A549 (cell line): ENCODE results near the gene DNAH1. TPM values are rescaled to one million over a fixed set of nuclear protein-coding genes. Genes with fewer than 3 reads are reported as not detected.

ENCODE experiments used
- ATAC-seq, 2 experiments: fragments of 200-7000 bp in 1 of 2; fragments of >200 bp in 1 of 2; cut with Nextera tagmentation in 1 of 2; cut with Tn5 transposase in 1 of 2; 3 replicates each; pipeline versions ENCODE4 v1.8.0 to v1.9.1; 2018 to 2020; ENCODE audit warnings: mild to moderate bottlenecking in 1 of 2, moderate library complexity in 1 of 2
- CTCF ChIA-PET: fragments of 300-600 bp; sonication (Branson Sonifier 250); formaldehyde crosslinking; extraction: SDS; loops from one replicate; lab custom pipeline; 2021; ENCODE audit warnings: antibody characterized with exemption, inconsistent platforms; lab: Yijun Ruan, JAX
- POLR2A ChIA-PET: fragments of 350-600 bp; formaldehyde crosslinking; extraction: SDS; loops from one replicate; lab custom pipeline; 2021; ENCODE audit warnings: antibody characterized with exemption, inconsistent platforms; lab: Yijun Ruan, JAX
- DNase-seq, 2 experiments: peaks; one replicate each; pipeline versions ENCODE4 v3.0.0 to v3.0.0-alpha.2; 2011 to 2016; ENCODE audit warnings: low read depth in 1 of 2, low spot score in 1 of 2
- FAIRE-seq: peaks from 2 replicates; lab custom pipeline; 2011; peaks lifted over from hg19 to GRCh38; lab: Jason Lieb, UNC
- H3K27ac ChIP-seq, 2 experiments: fragments of >200 bp; sonication (Bioruptor Twin); formaldehyde crosslinking; 3 replicates each; pipeline ENCODE4 v1.5.1; 2016 to 2017
- H3K4me1 ChIP-seq: fragments of >200 bp; sonication (Bioruptor Twin); formaldehyde crosslinking; 3 replicates; pipeline ENCODE4 v1.6.1; 2016
- H3K4me2 ChIP-seq: fragments of >200 bp; sonication (Bioruptor Twin); formaldehyde crosslinking; 3 replicates; pipeline ENCODE4 v1.6.1; 2016
- H3K4me3 ChIP-seq: fragments of >200 bp; sonication (Bioruptor Twin); formaldehyde crosslinking; 3 replicates; pipeline ENCODE4 v1.5.1; 2016
- H3K9me3 ChIP-seq: fragments of >200 bp; sonication (Bioruptor Twin); formaldehyde crosslinking; 3 replicates; pipeline ENCODE4 v1.6.1; 2016
- ATOH8 ChIP-seq: fragments of 250-450 bp; sonication (Bioruptor Pico); IDR thresholded peaks from 2 replicates; pipeline ENCODE4 v1.5.0; 2020; ENCODE audit warnings: low read depth, mild to moderate bottlenecking, moderate library complexity
- BCL3 ChIP-seq: fragments of >200 bp; sonication (Bioruptor Twin); formaldehyde crosslinking; IDR thresholded peaks from 3 replicates; pipeline ENCODE4 v1.6.1; 2016
- BHLHE40 ChIP-seq: IDR thresholded peaks from 2 replicates; pipeline ENCODE4 v1.6.1; 2012; ENCODE audit warnings: low read depth, low read length, inconsistent platforms
- CBX2 ChIP-seq: fragments of 200-600 bp; sonication (generic); IDR thresholded peaks from 2 replicates; pipeline ENCODE4 v1.6.1; 2016; ENCODE audit warnings: low read depth, mild to moderate bottlenecking, borderline replicate concordance
- CHD4 ChIP-seq: fragments of 200-600 bp; sonication (generic); IDR thresholded peaks from 2 replicates; pipeline ENCODE4 v1.6.1; 2016; ENCODE audit warnings: antibody characterized with exemption, mild to moderate bottlenecking, borderline replicate concordance
- CTCF ChIP-seq: fragments of >200 bp; sonication (Bioruptor Twin); formaldehyde crosslinking; IDR thresholded peaks from 3 replicates; pipeline ENCODE4 v1.5.1; 2016
- E2F6 ChIP-seq: IDR thresholded peaks from 2 replicates; pipeline ENCODE4 v1.6.1; 2012; ENCODE audit warnings: low read depth, borderline replicate concordance
- EHF ChIP-seq: fragments of 250-450 bp; sonication (Bioruptor Pico); IDR thresholded peaks from 2 replicates; pipeline ENCODE4 v1.5.0; 2020; ENCODE audit warnings: mild to moderate bottlenecking
- ESRRA ChIP-seq: fragments of 150-350 bp; IDR thresholded peaks from 2 replicates; pipeline ENCODE4 v1.6.1; 2014; ENCODE audit warnings: mild to moderate bottlenecking, low read length, borderline replicate concordance
- FOXS1 ChIP-seq: fragments of 250-450 bp; sonication (Bioruptor Pico); IDR thresholded peaks from 2 replicates; pipeline ENCODE4 v1.5.0; 2020; ENCODE audit warnings: mild to moderate bottlenecking, moderate library complexity
- HES2 ChIP-seq: fragments of >200 bp; sonication (Bioruptor Twin); formaldehyde crosslinking; IDR thresholded peaks from 2 replicates; pipeline ENCODE4 v1.6.1; 2016
- HEYL ChIP-seq: fragments of 250-450 bp; sonication (Bioruptor Pico); IDR thresholded peaks from 2 replicates; pipeline ENCODE4 v1.8.0; 2021; ENCODE audit warnings: mild to moderate bottlenecking, moderate library complexity
- HOXA7 ChIP-seq: fragments of 250-450 bp; sonication (Bioruptor Pico); IDR thresholded peaks from 2 replicates; pipeline ENCODE4 v1.5.0; 2020; ENCODE audit warnings: mild to moderate bottlenecking, moderate library complexity
- HOXB5 ChIP-seq: fragments of 250-450 bp; sonication (Bioruptor Pico); IDR thresholded peaks from 2 replicates; pipeline ENCODE4 v1.5.0; 2020; ENCODE audit warnings: mild to moderate bottlenecking, moderate library complexity
- JUN ChIP-seq, 2 experiments: fragments of >200 bp; sonication (Bioruptor Twin); formaldehyde crosslinking; IDR thresholded peaks; 2 replicates in 1 of 2; 3 replicates in 1 of 2; pipeline ENCODE4 v1.6.1; 2016 to 2017
- KDM1A ChIP-seq: fragments of 200-600 bp; sonication (generic); IDR thresholded peaks from 2 replicates; pipeline ENCODE4 v1.6.1; 2016; ENCODE audit warnings: low read depth, mild to moderate bottlenecking
- MAFK ChIP-seq: fragments of 450-650 bp; IDR thresholded peaks from 2 replicates; pipeline ENCODE4 v1.6.1; 2014; ENCODE audit not compliant: partially characterized antibody
- MAX ChIP-seq: IDR thresholded peaks from 2 replicates; pipeline ENCODE4 v1.6.1; 2012
- MAZ ChIP-seq: fragments of 150-350 bp; IDR thresholded peaks from 2 replicates; pipeline ENCODE4 v1.6.1; 2014; ENCODE audit warnings: antibody characterized with exemption, low read depth, low read length, borderline replicate concordance
- MYC ChIP-seq: IDR thresholded peaks from 2 replicates; pipeline ENCODE4 v1.6.1; 2012; ENCODE audit warnings: mild to moderate bottlenecking, inconsistent platforms, low read length, improper control_type of control experiment, borderline replicate concordance
- RAD21 ChIP-seq, 2 experiments: fragments of >200 bp in 1 of 2; sonication (Bioruptor Twin) in 1 of 2; formaldehyde crosslinking in 1 of 2; IDR thresholded peaks in 1 of 2; conservative IDR thresholded peaks in 1 of 2; 2 replicates in 1 of 2; 3 replicates in 1 of 2; pipeline ENCODE4 v1.6.1; 2012 to 2018; ENCODE audit warnings: inconsistent platforms in 1 of 2
- RARB ChIP-seq: fragments of 250-450 bp; sonication (Bioruptor Pico); IDR thresholded peaks from 2 replicates; pipeline ENCODE4 v1.8.0; 2021; ENCODE audit warnings: mild to moderate bottlenecking, moderate library complexity
- RCOR1 ChIP-seq: fragments of 150-350 bp; IDR thresholded peaks from 2 replicates; pipeline ENCODE4 v1.6.1; 2014; ENCODE audit warnings: antibody characterized with exemption, low read length, low read depth
- REST ChIP-seq: fragments of 200-600 bp; sonication (generic); IDR thresholded peaks from 2 replicates; pipeline ENCODE4 v1.6.1; 2016; ENCODE audit warnings: antibody characterized with exemption, mild to moderate bottlenecking, moderate library complexity
- SMC3 ChIP-seq: fragments of >200 bp; sonication (Bioruptor Twin); formaldehyde crosslinking; IDR thresholded peaks from 3 replicates; pipeline ENCODE4 v1.6.1; 2018; ENCODE audit warnings: inconsistent platforms
- TP53 ChIP-seq: fragments of 250-450 bp; sonication (Bioruptor Pico); IDR thresholded peaks from 2 replicates; pipeline ENCODE4 v1.5.0; 2021; ENCODE audit warnings: mild to moderate bottlenecking, moderate library complexity
- ZFP36 ChIP-seq: fragments of 450-650 bp; IDR thresholded peaks from 2 replicates; pipeline ENCODE4 v1.6.1; 2014; ENCODE audit warnings: borderline replicate concordance; ENCODE audit not compliant: partially characterized antibody
- WGBS: methylation state at CpG from one replicate; pipeline ENCODE4 v1.1.6; 2017; ENCODE audit errors: missing lambda C conversion rate; 5-methylcytosine and 5-hydroxymethylcytosine counted together
- polyA plus RNA-seq, 4 experiments: library from polyadenylated mRNA; depleted of rRNA in 3 of 4; stranded (reverse); fragments of >200 nt; fragmentation: RNase III in 1 of 4; extraction: RNeasy Plus Mini Kit Qiagen cat#74134 plus additional on column Dnase treatment in 1 of 4; gene quantifications; 2 replicates in 3 of 4; 3 replicates in 1 of 4; pipeline ENCODE4 v1.2.3, GENCODE V29; 2011 to 2017

Gene DNAH1
- polyA plus RNA-seq, 2 of the 4 experiments (the other 2 are of a cell fraction): 0.65 to 1.6 TPM

- Histone ChIP-seq H3K4me1 (no peaks in the 10 kb centered on the region), H3K4me2 (no peak overlapping the region), H3K27ac (no peak overlapping the region), H3K4me3 (no peak overlapping the region), H3K9me3 (no peaks in the 10 kb centered on the region)
- WGBS: 82% methylated on average over 6 of the region's 6 CpGs
- no peak for FAIRE-seq
- ChIA-PET POLR2A (no interaction called here), CTCF (interaction anchor here (20.8 kb wide), 1 partner anchor 14 kb away, joined by 351 read pairs; the partner anchor contains the start of genes SEMA3G and TNNC1)
- no peak for TF ChIP-seq HOXB5 (CRISPR knock-in tag)
- TF ChIP-seq EHF (CRISPR knock-in tag): no peak
- TF ChIP-seq CBX2: no peak
- TF ChIP-seq RARB (CRISPR knock-in tag): no peak
- no peak for TF ChIP-seq HOXA7 (CRISPR knock-in tag)
- TF ChIP-seq TP53 (CRISPR knock-in tag): no peak
- no peak for TF ChIP-seq MAZ
- no peak for TF ChIP-seq ZFP36
- TF ChIP-seq MAX: no peak
- TF ChIP-seq MYC: no peak
- no peak for TF ChIP-seq E2F6
- no peak for TF ChIP-seq KDM1A
- TF ChIP-seq, all 56 proteins: peak for 0
- DNase-seq (no peak), ATAC-seq (no peak)
Measured at GRCh38 chr3:52433996-52434479, 117.9 kb downstream of the DNAH1 start.

- DNase-seq: no peak
- no peak for ATAC-seq
- TF ChIP-seq ESRRA (no peak), HEYL (CRISPR knock-in tag) (no peak), HES2 (no peak), JUN (IDR thresholded peaks at IDR 0.05) (no peak), RARB (CRISPR knock-in tag) (no peak), BHLHE40 (no peak), FOXS1 (CRISPR knock-in tag) (no peak), MAFK (no peak), RAD21 (conservative IDR thresholded peaks at IDR 0.05 in 1 of 2, IDR thresholded peaks at IDR 0.05 in 1 of 2) (no peak), CTCF (no peak), SMC3 (no peak), BCL3 (no peak), CHD4 (no peak), REST (no peak), RCOR1 (no peak), ATOH8 (no peak)
- TF ChIP-seq, all 56 proteins: peak for 0
- ChIA-PET CTCF (interaction anchor here (1.3 to 20.8 kb wide), 2 partner anchors 13 to 21 kb away, joined by 3 to 351 read pairs; partner anchors contain the start of genes SEMA3G and TNNC1), POLR2A (no interaction called here)
- WGBS: 87% methylated on average over 7 of the region's 9 CpGs
- H3K9me3 ChIP-seq: no peaks in the 10 kb centered on the region
- H3K4me3 ChIP-seq: no peak overlapping the region
- H3K4me1 ChIP-seq: no peaks in the 10 kb centered on the region
- no peak for FAIRE-seq
- H3K27ac ChIP-seq: no peak overlapping the region
- no peak overlapping the region for H3K4me2 ChIP-seq
Measured at GRCh38 chr3:52434491-52435115, 118.5 kb downstream of the DNAH1 start.
